Measurements from ENCODE around the gene PCNT.
"Not testable (repeated sequence)": the region's sequence is repeated elsewhere in the genome, so short reads cannot be mapped to it uniquely, and the experiment has no call there.

The PCNT gene

DNA sequence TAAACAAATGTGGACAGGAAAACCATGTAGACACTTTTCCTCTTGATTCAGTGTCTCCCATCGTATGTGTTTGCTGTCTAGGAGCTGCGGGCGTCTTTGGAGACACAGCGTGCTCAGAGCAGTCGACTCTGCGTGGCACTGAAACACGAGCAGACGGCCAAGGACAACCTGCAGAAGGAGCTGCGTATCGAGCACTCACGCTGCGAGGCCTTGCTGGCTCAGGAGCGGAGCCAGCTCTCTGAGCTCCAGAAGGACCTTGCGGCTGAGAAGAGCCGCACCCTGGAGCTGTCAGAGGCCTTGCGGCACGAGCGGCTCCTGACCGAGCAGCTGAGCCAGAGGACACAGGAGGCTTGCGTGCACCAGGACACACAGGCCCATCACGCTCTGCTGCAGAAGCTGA, 107.5 kb downstream of the PCNT start:
- DNase-seq = no peak

GRCh38 chr21:46431884-46432488, 108.0 kb downstream of the PCNT start:
- DNase-seq = no peak

GRCh38 chr21:46433116-46433515, 109.2 kb downstream of the PCNT start:
- DNase-seq = not testable (repeated sequence)

DNA sequence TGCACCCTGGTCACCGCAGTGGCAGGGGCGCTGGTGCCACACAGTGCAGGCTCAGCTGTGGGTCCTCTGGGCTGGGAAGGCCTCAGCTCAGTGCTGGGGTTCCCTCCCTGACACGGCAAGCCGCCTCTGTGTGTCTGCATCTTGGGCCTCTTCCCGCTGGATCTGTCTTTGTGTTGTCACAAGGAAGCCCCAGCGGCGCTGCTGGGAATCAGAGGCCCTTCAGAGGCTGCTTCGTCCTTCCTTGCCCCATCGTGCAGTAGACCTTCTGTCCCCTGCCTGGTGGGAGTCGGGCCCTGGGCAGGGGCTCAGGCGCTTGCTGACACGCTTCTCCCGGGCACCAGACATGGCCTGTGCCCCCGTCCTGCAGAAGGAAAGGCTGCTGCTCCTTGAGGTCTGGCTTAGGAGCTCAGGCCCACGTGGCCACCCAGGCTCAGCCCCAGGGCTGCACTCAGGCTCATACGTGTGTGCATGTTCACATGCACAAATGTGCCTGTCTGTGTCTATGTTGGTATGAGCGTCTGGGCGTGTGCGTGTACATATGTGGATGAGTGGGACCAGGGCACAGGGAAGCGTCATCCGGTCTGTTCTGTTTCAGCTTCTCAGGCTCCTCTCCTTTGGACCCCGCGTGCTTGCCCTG, 110.5 kb downstream of the PCNT start:
- DNase-seq = no peak

DNA sequence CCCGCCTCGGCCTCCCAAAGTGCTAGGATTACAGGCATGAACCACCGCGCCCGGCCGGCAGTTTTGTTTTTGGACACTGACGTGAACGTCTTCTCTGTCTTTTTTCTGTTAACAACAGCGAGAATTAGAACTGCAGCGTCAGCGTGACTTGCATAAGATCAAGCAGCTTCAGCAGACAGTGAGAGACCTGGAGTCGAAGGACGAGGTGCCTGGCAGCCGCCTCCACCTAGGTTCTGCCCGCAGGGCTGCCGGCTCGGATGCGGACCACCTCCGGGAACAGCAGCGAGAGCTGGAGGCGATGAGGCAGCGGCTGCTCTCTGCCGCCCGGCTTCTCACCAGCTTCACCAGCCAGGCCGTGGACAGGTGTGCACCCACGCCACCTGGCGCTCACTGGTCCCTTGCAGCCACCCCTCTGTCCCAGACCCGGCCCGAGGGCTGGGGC, 111.9 kb downstream of the PCNT start:
- no peak for DNase-seq

GRCh38 chr21:46436621-46437020, 112.7 kb downstream of the PCNT start:
- DNase-seq = no peak

DNA sequence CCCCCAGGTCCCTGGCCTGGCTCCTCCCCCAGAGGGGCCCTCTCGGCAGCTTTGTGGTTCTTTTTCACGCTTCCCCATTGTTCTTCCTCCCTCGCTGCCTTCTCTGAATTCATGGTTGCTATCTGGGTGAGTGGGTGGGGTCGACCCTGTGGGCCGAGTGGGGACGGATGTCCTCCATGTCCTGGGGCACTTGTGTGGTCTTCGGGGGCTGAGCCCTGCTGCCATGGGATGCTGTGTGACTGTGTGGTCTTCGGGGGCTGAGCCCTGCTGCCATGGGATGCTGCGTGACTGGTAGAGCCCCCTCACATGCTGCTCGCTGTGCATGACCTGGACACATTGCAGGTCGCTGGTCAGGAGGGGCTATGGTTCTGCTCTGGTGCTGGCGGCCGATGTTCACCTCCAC, 113.1 kb downstream of the PCNT start:
- no peak for DNase-seq

DNA sequence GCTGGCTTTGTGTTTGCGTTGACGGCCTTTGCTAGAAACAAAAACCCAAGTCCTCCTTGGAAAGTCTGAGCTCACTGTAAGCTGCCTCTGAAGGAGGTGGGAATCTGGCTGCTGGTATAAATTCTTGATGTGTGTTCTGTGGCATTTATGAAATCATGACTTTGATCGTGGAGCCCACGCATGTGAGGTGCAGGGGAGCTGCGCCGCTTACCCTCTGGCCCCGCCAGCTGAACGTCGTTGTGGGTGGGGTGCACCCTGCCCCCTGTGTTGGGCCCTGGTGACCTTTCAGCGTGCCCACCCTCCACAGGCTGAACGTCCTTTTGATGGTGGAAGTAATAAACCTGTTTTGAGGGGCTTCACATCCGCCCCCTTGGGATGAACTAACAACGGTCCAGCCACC, 113.6 kb downstream of the PCNT start:
- no peak for DNase-seq

DNA sequence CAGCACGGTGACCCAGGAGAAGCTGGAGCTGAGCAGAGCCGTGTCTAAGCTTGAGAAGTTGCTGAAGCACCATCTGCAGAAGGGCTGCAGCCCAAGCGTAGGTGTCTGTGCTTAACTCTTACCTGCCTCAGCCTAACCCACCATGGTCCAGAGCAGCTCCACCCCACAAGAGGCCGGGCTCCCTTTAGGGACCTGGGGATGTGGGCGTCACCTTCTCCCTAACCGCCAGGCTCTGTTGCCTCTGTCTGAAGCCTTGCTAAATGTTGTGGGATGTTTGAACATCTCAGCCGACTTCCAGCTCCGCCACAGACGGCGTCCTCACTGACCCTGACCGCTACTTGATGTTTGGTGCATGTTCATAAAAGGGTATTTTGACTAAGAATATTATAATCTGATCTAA, 114.3 kb downstream of the PCNT start:
- DNase-seq = no peak

- no peak for DNase-seq
These were observed 116.0 kb downstream of the PCNT start for GRCh38 chr21:46439906-46440305.

DNA sequence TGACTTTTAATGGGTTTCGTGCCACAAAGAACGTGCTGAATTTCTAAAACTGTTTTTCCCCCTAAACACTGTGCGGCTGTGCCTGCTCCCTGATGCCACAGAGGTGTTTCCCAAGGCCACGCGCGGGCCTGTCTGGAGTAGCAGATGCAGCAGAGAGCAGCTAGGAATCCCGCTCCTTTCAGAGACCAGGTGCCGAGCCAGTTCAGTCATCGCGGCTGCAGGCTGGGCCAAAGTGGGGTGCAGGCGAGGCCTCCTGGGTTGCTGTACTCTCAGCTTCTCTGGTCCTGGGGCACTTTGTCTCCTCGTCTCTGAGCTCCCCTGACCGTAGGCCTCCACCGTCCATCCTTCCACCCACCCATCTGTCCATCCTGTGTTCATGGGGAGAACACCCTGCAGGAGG, 117.4 kb downstream of the PCNT start:
- DNase-seq = no peak

GRCh38 chr21:46441961-46442498, 118.1 kb downstream of the PCNT start:
- DNase-seq = no peak

- DNase-seq = no peak
These were observed 119.0 kb downstream of the PCNT start for GRCh38 chr21:46442938-46443337.

- no peak for DNase-seq
These were observed 120.0 kb downstream of the PCNT start for GRCh38 chr21:46443910-46444309.

GRCh38 chr21:46448108-46448507, 124.2 kb downstream of the PCNT start:
- no peak for DNase-seq

- not testable (repeated sequence) for DNase-seq
These were observed 124.9 kb downstream of the PCNT start for GRCh38 chr21:46448855-46449254.

DNA sequence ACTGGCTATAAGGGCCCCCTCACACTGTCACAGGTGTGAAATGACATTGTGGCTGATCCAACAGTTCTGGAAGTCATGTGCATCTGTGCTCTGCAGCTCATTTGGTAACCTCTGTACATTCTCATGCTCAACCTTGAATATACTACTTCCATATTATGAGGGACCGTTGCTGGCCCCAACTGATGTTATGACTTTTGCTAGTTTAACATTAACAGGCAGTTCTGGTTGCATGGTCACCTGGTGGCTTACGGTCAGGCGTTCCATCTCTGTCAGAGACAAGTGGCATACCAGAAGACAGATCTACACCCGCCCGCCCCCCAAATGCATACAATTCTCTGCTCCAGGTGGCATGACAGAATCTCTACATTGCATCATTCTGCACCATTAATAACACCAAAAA, 128.8 kb downstream of the PCNT start:
- DNase-seq = no peak

GRCh38 chr21:46454142-46454541, 130.2 kb downstream of the PCNT start:
- DNase-seq = no peak

DNA sequence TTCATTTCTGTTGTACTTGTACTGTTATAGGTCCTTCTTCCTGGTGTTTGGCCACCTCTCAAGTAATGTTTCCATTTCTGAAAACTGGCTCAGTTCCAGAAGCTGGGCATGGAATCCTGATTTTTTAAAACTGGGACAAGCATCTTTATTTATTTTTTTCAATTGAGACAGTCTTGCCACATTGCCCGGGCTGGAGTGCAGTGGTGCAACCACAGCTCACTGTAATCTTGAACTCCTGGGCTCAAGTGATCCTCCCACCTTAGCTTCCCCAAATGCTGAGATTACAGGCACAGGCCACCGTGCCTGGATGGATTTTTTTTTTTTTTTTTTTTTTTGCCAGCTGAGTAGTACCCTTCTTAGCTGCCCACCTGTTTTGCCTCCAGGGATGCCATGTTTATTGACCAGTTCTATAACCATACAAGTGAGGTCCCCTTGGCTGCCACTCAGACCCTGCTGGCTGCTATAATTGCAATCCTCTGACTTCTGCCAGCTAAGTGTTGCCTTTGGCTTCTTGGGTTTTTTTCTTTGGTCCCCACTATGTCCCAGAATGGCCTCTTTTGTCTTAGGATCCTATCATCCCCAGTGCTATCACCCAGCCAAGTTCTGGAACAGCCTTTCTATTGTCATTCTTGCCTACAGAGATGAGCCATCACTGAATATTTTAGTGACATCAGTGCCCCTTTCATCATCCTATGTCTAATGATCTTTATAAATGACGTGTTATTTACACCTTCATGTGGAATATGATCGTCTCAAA, 130.9 kb downstream of the PCNT start:
- no peak for DNase-seq

DNA sequence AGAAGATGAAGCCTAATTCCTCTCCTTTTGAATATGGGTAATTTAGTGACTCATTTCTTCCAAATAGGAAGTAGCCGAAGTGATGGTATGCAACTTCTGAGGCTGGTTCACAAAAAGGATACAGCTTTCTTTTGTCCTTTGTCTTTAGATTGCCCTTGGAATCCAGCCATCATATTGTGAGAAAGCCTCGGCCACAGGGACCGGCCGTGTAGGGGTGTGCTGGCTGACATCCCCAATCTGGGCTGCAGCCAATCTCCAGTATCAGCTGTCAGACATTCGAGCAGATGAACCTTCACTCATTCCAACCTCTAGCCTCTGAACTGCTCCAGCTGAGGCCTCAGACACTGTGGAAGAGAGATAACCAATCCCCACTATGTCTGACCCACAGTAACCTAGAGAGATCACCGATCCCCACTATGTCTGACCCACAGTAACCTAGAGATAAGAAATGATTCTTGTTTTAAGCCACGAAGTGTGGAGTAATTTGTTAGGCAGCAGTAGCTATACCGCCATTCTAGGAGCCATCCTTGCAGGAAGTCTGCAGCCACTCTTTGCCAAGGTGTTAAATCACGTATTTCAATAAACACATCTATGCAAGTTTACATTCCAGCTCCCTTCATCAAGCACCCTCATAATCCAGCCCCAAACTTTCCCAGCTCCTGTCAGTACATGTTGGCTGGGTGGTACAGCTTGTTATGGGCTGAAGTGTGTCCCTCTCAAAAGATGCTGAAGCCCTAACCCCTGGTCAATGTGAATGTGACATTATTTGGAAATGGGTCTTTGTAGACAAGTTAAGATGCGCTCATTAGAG, 131.8 kb downstream of the PCNT start:
- no peak for DNase-seq

DNA sequence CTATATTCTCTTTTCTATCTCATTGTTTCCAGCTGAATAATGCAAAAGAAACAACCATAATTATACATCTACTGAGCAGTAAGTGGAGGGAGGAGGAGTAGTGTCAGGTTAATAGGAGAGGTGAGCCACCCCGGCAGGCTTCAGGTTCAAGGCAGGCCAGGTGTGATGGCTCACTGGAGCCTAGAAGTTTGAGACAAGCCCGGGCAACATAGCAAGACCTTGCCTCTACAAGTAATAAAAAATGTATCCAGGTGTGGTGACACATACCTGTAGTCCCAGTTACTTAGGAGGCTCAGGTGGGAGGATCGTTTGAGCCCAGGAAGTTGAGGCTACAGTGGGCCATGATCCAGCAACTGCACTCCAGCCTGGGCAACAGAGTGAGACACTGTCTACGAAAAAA, 132.8 kb downstream of the PCNT start:
- no peak for DNase-seq

DNA sequence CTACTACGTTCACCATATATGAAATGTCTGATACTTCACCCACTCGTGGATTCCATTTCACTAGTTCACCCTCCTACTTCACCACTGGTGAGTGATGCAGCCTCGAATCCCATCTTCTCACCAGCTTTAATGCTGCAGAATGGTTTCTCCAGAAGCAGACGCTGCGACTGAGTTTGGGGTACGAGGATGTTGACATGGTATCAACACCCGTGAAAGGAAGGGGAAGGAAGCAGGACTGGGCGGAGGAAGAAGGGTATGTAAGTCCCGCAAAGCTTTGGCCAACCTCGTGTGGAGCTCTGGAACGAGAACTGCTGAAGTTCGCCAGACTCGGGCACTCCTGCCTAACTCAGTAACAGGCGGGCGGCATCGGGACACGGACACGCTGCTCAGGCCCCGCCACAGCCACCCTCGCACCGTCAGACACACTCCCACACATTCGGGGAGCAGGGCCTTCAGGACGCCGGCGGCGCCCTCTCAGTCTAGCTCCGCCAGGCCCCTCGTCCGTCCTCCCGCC, 133.9 kb downstream of the PCNT start:
- peak; percentile 51 for DNase-seq

All from NCI-H69 (cell line).